ENCODE measurements around the gene ZBTB3.

The ZBTB3 gene

GRCh38 chr11:62778441-62778840 is 24.5 kb upstream of the ZBTB3 start:
- TF ChIP-seq, protein P1, sequence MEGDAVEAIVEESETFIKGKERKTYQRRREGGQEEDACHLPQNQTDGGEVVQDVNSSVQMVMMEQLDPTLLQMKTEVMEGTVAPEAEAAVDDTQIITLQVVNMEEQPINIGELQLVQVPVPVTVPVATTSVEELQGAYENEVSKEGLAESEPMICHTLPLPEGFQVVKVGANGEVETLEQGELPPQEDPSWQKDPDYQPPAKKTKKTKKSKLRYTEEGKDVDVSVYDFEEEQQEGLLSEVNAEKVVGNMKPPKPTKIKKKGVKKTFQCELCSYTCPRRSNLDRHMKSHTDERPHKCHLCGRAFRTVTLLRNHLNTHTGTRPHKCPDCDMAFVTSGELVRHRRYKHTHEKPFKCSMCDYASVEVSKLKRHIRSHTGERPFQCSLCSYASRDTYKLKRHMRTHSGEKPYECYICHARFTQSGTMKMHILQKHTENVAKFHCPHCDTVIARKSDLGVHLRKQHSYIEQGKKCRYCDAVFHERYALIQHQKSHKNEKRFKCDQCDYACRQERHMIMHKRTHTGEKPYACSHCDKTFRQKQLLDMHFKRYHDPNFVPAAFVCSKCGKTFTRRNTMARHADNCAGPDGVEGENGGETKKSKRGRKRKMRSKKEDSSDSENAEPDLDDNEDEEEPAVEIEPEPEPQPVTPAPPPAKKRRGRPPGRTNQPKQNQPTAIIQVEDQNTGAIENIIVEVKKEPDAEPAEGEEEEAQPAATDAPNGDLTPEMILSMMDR (IDR thresholded peaks at IDR 0.05; ENCODE audit: low read depth, low read length) = no peak
- H3K4me3 ChIP-seq (ENCODE audit: low read depth, low read length) = no peak overlapping the region

GRCh38 chr11:62777389-62777788 is 23.4 kb upstream of the ZBTB3 start:
- no peak overlapping the region for H3K4me3 ChIP-seq (ENCODE audit: low read depth, low read length)
- TF ChIP-seq, protein P1 (IDR thresholded peaks at IDR 0.05; ENCODE audit: low read depth, low read length) = no peak

DNA sequence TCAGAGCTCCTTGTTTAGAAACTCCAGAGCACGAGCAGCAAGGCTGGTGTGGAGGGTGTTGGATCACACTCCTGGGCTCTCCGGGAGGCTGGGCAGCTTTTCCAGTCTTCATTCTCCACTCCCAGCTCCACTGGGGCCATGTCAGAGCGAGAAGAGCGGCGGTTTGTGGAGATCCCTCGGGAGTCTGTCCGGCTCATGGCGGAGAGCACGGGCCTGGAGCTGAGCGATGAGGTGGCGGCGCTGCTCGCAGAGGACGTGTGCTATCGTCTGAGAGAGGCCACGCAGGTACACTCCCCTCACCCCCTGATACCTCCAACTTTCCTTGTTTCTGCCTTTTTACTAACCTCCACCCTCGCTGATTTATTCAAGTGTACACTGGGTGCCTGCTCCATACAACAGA is 21.7 kb upstream of the ZBTB3 start:
- H3K4me3 ChIP-seq (ENCODE audit: low read depth, low read length) = no peak overlapping the region
- TF ChIP-seq, protein P1 (IDR thresholded peaks at IDR 0.05; ENCODE audit: low read depth, low read length) = no peak

GRCh38 chr11:62774407-62774806 is 20.4 kb upstream of the ZBTB3 start:
- no peak overlapping the region for H3K4me3 ChIP-seq (ENCODE audit: low read depth, low read length)
- TF ChIP-seq, protein P1 (IDR thresholded peaks at IDR 0.05; ENCODE audit: low read depth, low read length) = no peak

DNA sequence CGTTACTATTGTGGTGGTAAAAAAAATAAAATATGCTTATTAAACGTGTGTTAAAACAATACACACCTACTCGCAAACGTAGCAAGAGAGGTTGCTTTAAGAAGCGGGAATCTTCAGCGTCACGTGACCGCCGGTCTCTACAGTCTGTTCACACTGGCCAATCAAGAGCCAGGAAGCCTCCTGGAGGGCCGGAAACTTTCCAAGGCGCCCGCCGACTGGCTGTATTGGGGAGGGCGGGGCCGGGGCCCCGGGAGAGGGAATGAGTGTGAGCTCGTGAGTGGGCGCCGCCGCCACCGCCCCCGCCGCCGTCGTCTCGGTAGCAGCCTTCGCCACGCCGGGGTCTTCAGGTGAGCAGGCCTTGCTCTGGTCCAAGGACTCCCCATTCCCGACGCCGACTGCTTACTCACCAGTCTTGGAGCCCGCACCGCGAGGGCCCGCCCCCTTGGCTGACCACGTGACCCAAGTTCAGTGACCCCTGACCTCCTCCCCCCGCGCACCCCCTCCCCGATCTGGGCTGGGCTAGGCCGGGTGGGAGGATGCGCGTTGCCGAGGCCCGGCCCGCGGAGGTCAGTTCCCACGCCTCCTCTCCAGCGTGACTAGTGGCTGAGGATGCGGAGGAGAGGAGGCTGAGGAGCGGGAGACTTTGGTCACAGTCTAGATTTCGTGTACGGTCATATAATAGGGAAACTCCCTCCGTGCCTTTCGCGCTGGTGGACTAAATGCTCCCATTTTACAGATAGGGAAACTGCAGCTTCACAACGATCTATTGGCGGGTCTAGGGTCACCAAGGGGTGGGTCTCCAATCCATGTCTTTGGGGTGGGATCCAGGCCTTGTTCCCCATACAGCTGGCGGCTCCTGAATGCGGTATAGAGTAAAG is 17.4 kb upstream of the ZBTB3 start, which contains the start of gene TAF6L:
Gene TAF6L, plus strand, starts transcription at position 253 of the 878 bp plus-strand sequence. CDS start 4,388 bp downstream, outside the sequence.
- peak within 1 kb of the TSS; percentile 67 for H3K4me3 ChIP-seq (ENCODE audit: low read depth, low read length)
- TF ChIP-seq, protein P1 (IDR thresholded peaks at IDR 0.05; ENCODE audit: low read depth, low read length) = no peak

- TF ChIP-seq, protein P1 (IDR thresholded peaks at IDR 0.05; ENCODE audit: low read depth, low read length) = no peak
Measured at GRCh38 chr11:62770778-62771143, 16.8 kb upstream of the ZBTB3 start.

DNA sequence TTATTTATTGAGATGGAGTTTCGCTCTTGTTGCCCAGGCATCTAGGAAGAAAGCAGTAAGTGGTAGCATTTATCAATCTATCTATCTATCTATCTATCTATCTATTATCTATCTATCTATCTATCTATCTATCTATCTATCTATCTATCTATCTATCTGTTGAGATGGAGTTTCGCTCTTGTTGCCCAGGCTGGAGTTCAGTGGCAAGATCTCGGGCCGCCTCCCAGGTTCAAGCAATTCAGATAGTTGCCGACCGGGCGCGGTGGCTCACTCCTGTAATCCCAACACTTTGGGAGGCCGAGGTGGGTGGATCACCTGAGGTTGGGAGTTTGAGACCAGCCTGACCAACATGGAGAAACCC is 6.9 kb upstream of the ZBTB3 start:
- H3K4me3 ChIP-seq (ENCODE audit: low read depth, low read length) = peak overlapping the region; percentile 71

More at GRCh38 chr11:62770778-62771143, 16.8 kb upstream of the ZBTB3 start:
- peak overlapping the region; percentile 67 for H3K4me3 ChIP-seq (ENCODE audit: low read depth, low read length)

Measured in WI38 (cell line).